Stimulated activated naive CD8-positive, alpha-beta T cell treated with anti-CD3 and anti-CD28 coated beads, Interleukin-15, Interleukin-2, amounts not matched to agents 100 U/mL and 50 U/mL, for 24 hours (primary cell): ENCODE measurements around the gene SLC9A8.
"Not testable (repeated sequence)": the region's sequence is repeated elsewhere in the genome, so short reads cannot be mapped to it uniquely, and the experiment has no call there.

Source experiments
- ATAC-seq: fragments of 150-1000 bp; cut with Tn5 transposase; one replicate; pipeline ENCODE4 v1.10.0; 2021
- DNase-seq: peaks from one replicate; pipeline ENCODE4 v3.0.0; 2021

Gene SLC9A8

DNA sequence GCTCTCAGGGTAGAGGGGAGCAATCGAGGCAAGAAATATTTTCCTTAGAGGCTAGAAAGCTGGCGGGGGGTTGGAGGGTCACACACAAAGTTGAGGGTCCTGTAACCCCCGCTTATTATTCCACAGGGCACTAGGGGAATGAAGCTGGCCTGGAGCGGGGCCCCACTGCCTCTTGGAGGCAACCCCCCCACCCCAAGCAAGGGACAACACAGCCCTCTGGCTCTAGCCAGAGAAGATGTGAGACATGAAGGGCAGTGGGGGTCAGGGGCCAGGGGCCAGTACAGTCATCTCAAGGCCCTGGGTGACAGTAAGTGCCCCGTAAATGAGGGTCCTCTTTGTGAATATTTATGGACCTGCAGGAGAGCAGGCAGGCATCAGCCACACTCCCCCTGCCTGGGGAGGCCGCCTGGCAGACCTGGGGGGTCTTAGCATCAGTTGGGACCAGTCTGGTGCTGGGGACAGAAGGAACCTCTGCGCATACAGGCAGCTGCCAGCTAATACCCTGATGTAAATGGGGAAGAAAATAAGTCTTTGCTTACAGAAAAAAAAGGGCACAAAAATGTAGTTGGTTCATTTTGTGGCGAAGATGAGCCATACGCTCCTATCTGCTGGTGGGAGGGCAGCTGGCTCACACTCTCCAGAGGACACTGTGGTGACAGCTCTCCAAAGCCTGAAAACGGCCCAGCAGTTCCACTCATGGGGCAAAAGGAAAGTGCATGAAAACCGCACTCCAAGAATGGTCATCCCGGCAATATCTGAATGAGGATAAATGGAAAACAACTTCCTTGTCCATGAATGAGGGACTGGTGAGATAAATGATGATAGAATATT, 80.8 kb downstream of the SLC9A8 start:
- peak; percentile 69 for DNase-seq
- peak; percentile 93 for ATAC-seq

DNA sequence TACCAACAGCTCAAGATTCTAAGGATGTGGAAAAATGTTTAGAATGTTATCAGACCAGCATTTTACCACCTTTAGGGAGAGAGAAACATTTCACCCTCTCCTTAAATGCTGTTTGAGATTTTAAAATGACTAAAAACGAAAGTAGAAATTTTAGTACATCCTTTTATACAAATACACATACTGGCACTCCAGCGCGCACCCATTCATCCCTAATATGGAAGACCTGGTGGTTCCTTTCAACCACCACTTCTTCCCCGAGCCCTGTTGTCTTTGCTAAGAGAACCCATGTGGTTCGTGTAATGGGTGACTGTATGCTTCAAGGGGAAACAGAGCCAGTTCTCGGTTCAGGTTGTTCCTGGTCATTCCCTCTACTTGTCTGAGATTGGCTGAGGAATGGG, 81.4 kb downstream of the SLC9A8 start:
- peak; percentile 40 for DNase-seq
- ATAC-seq: peak; percentile 69

DNA sequence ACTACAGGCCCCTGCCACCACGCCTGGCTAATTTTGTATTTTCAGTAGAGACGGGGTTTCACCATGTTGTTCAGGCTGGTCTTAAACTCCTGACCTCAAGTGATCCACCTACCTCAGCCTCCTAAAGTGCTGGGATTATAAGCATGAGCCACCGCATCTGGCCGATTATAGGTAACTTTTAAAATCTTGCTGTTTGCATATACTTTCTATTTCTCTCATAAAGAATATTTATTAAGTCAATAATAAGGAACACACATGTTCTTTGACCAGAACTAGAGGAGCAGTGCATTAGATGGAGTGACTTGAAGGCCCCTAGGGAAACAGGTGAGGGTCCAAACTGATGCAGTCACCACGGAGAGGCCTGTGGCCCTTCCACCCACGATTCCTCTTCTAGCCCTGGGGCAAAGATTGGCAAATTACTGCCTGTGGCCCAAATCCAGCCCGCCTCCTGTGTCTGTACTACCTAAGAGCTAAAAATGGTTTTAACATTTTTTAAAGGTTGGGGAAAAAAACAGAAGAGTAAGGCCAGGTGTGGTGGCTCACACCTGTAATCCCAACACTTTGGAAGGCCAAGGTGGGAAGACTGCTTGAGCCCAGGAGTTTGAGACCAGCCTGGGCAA, 83.0 kb downstream of the SLC9A8 start:
- ATAC-seq, DNase-seq: not testable (repeated sequence)

DNA sequence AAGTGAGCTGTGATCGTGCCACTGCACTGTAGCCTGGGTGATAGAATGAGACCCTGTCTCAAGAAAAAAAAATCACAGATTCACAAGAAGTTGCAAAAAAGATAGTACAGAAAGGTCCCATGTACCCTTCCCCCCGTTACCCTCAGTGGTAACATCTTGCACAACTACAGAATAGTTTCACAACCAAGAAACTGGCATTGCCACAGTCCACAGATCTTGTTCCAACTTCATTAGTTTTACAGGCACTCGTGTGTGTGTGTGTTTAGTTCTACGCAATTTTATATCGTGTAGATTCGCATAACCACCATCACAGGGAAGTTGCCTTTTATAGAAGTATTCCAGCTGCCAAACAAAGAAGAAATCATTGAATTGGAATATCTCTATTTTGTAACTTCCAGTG, 83.6 kb downstream of the SLC9A8 start:
- no peak for DNase-seq
- no peak for ATAC-seq

DNA sequence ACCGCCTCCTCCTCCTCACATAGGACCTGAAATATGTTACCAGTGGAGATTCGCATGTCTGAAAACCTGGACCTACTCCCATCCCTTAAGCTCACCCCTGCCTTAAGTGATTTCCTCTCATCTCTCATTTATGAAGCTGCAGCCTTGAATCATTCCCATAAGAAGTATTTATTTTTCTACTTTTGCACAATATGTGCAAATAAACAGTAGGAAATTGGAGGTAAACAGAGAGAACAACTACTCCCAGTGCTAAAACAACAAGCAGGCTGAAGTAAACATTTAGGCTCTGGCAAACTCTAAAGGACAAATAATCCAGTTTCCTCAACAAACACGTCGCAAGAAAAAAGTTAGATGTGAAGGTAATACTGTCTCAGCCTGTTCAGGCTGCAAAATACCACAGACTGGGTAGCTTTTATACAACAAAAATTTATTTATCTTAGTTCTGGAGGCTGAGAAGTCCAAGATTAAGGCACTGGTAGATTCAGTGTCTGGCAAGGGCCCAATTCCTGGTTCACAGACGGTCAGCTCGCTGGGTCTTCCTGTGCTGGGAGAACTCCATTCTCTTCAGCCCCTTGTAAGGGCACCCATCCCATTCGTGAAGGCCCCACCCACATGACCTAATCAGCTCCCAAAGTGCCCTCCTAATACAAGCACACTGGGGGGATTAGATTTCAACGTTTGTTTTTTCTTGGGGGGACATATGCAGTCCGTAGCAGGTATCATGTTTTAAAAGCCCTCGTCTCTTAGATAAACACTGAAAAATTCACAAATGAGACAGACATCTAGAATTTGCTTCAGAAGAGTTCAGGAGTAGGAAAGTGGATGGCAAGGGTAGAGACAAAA, 87.1 kb downstream of the SLC9A8 start:
- no peak for DNase-seq
- ATAC-seq: no peak

DNA sequence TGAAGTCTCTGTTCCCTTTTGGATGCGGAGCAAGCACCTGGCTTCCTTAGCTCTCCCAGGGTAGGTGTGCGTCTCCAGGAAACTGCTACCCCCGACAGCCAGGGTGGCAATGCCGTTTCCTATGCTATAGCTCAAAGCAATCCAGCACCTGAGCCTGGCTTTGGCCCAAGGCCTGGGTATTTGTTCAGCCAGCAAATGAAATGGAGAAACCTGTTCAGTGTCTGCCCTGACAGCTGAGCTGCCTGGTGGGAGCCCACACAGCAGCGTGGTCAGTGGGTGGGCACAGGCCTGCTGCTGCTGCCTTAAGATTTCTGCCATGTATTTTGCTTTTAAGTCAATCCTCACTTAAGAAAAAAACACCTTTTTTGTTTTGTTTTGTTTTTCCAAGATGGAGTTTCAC, 89.0 kb downstream of the SLC9A8 start:
- ATAC-seq: no peak
- DNase-seq: no peak

DNA sequence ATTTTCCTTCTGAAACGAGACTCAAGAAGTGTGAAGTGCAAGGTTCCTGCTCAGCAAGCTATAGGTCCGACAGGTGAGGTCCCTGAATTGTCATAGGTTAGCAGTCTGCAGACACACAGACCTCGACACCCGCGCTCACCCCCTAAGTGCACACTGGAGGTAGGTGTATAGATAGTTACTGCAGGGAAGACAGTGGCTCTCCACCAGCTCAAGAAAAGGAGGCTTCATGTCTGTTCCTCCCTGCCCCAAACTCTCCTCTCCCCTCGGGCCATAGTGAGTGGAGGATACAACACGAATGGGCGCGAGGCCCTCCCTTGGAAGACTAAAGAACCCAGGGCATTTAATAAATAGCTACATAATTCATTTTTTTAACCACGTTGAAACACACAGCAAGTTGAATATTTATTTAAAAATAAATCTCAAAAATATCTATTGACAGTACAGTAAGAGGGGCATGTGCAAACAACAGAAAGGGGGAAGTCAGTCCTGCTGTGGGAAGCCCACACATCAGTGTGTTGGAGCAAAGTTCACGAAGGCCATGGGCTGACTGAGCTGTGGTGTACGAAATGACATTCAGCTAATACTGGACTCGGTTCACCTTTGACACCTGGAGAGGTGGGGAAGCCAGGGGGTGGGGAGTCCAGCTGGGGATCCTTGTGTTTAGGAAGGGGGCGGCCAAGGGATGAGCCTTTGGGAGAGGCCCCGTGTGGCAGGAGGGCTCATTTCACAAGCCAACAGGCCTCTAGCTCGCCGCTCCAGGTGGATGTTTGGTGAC, 92.0 kb downstream of the SLC9A8 start:
- DNase-seq (no peak), ATAC-seq (no peak)

DNA sequence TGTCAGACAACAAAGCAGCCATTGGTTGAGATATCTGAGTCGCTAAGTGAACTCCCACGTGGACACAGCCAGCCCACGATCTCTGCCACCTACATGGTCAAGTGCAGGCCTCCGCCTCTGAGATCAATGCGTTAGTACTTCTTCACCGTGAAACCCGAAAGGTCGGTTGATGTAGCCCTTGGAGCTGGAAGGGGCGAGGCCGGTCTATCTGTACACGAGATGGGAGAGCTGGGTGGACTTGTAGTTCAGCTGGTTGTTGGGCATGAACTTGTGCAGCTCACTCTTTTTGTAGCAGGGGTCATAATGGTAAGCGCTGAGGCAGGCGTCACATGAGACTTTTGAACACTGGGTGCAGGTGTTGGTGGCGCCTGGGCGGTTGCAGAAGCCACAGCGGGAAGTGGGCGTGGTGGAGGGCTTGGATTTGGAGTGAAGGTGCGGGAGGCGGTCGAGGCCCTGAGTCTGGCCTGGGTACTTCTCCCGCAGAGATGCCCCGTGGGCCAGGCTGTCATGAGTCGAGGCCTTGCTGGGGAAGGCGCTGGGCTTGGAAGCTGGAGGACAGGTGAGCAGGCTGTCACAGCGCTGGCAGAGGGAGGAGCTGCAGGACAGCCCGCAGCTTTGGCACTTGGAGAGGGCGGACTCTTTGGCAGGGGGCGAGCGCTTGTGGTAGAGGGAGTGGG, 92.9 kb downstream of the SLC9A8 start:
- no peak for DNase-seq
- no peak for ATAC-seq

DNA sequence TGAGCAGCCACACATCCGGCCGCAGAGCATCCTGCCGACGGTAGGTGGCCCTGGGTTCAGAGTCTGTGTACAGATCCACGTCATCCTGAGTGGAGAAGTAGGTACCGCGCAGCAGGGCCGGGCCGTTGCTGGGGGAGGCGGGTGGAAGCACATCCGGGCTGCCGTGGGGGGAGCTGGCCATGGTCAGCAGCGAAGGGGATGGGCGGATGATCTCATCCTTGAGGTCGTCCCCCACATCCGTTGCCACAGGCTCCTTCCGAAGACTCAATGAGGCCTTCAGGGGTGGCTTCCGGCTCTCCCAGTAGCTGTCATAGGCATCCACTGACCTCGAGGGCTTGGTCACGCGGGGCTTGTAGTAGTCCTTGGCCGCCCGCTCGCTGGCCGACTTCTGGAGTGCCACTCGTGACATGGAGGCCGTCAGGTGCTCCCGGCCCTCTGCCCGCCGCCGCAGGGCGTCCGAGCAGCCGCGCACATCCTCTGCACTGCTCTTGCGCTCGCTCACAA, 93.5 kb downstream of the SLC9A8 start:
- DNase-seq (no peak), ATAC-seq (no peak)

DNA sequence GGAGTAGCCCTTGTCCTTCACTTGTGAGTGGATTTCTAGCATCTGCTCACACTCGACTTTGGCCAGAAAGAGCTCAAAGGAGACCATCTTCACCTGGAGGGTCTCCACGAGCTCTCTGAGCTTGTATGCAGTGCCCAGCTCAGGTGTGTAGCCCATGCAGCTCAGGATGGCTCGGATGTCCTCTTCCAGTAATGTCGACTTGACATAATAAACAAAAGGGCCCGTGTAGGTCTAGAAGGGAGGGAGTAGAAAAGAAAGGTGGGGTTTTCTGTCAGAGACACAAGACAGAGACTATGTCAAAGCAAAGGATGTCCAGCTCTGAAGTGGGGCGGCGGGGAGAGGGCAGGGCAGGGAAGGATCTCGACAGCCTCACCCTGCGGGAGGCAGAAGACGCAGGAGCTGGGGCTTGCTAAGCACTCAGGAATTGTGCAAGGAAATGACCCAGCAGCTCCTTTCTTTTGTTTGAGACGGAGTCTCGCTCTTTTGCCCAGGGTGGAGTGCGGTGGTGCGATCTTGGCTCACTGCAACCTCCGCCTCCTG, 94.1 kb downstream of the SLC9A8 start:
- no peak for ATAC-seq
- DNase-seq: no peak

DNA sequence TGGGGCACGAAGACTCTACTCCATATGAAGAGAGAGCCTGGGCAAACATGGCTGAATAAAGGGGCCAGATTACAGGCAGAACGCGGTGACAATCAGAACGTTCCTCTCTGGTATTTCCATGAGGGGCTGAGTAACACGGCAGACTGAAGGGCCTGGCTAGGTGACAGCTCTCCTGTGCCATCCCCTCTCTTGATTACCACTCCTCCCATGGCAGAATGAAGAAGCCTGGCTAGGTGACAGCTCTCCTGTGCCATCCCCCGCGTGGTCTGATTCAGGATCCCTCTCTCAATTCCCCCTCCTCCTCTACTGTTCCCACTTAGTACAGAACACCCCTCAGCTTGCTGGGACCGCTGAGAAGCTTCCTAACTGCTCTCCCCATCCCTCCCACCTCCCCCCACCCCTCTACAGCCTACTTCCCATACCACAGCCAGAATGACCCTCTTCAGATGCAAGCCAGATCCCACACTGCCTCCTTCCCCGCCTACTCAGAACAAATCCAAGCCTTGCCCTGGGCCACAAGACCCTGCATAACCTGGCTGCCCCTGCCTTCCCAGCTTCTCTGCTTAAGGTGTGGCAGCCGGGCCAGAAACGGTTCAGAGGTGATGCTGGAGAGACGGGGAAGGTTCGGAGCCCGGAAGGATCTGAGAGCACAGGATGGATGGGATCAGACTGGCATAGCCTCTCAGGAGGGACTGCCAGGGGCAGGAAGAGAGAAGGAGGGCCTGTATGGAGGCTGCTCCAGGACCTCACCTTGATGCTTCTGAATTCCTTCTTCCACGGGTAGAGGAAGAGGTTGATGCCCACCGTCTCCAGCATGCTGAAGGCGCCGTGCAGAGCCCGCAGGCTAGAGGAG, 95.0 kb downstream of the SLC9A8 start:
- ATAC-seq: no peak
- no peak for DNase-seq

DNA sequence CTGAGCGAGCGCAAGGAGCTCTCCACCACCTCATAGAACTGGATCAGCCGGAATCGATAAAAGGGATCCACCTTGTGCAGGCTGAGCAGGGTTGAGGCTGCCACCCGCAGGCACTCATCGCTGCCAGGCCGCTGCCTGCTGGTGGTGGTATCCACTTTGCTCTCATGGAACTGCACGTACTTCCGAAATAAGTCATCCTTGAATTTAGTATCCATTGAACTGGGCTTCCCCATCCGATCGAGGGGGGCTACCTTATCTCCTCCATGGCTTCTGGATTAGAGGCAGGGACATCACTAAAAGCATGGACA, 95.6 kb downstream of the SLC9A8 start:
- ATAC-seq: no peak

DNA sequence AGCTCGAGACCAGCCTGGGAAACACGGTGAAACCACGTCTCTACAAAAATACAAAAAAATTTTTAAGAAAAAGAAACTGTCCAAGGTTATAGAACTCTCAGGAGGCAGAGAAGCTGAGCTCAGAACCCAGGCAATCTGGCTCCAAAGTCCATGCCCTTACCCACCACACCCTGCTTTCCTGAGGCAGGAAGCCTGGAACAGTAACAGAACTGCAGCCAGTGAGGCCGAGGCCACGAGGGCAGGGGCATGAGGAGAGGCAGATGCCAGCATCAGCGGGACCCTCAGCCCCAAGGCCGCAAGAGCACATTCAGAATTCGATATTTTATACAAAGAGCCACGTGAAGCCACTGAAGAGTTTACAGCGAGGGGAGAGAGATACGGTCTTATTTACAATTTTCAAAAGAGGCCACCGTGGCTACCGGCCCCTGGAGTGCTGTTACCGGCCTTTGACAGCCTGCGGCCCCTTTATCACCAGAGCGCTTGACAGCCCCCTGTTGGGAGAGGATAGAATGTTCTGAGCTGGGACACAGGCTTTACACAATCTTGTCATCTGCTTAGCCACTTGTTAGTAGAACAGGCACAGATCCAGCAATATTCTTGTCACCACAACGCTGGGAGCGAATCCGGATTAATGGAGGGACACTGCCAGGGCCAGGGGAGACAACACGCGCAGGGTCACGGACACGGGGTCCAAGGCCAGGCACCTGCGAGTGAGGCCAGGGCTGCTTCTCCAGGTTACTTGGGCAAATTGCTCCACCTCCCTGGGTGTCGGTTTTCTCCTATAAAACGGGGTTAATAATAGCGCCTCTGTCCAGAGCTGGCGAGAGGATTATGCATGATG, 97.1 kb downstream of the SLC9A8 start:
- ATAC-seq (no peak), DNase-seq (no peak)

More for the DNA sequence above, 95.6 kb downstream of the SLC9A8 start:
- DNase-seq: no peak

DNA sequence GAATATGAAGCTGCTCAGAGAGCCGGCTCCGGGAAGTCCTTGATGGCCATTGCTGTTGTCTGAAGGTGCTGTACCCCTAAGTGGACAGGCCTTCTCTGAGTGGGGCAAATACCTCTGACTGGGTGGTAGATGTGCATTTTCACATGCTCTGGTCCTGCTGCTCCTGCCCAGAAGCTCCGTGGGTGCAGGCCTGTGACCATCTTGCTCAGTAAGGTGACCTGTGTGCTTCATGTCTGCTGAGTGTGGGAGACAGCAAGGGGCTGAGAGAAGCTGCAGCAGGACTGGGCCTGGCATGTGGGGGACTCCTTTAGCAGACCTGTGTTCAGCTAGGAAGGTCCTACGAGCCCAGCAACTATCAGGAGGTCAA, 97.7 kb downstream of the SLC9A8 start:
- no peak for ATAC-seq
- no peak for DNase-seq

DNA sequence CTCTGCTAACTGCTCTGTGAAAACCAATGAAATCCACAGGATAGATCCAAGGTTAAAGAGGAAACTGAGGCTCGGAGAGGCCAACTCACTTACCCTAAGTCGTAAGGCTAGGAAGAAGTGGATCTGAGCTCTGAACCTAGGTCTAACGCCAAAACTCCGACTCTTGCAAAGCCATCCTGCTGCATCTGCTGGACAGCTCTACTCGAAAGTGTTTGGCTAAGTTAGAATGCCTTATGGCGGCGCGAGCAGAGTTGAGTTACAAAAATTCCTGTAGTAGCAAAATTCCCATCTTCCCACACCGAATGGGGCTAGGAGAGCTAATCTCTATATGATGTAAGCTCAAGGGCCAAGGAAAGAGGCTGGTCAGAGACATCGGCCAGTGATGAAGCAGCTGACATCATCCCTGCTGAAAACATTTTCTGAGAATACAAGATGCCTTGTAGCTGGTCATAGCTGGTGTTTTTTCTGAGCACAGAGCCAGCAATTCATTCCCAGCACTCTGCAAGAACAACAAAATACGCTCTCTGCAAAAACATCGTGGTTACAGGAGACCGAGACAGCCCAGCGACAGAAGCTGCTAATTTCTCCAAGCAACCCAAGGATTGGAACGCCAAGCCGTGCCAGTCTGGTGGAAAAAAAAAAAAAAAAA, 100.9 kb downstream of the SLC9A8 start:
- no peak for DNase-seq
- ATAC-seq: no peak

DNA sequence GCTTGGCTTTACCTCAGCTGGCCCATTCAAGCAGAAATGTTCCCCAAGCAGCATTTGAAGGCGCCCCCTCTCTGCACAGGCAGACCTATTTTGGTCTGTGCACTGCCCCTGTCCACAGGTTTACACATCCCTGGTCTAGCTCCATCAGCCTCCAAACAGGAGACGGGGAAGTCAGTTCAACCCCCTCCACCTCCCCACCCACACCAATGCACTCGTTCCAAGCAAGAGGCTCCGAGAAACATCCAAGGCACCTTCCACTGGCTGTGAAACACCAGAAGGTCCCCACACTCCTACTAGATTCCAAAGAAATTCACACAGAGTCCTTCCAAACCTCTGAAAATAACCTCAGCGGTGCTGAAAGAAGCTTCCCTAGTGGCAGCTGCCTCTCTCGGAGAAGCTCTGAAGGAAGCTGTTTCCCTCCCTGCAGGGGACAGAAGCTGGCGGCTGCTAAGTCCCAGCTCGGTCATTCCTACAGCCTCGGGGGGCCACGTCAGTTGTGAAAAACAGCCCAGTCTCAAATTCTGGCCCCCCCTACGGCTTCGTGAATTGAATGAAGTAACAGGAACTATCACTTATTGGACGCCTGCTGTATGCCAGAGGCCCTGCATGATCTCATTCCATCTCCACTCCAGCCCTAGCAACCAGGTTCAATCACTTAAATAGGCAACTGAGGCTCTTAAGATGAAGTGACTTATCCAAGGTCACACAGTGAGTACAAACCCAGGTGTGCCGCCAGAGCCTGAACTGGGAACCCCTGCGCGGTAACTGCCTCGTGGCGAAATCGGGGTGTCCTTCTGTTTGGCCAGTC, 101.9 kb downstream of the SLC9A8 start:
- DNase-seq: peak; percentile 19
- no peak for ATAC-seq

DNA sequence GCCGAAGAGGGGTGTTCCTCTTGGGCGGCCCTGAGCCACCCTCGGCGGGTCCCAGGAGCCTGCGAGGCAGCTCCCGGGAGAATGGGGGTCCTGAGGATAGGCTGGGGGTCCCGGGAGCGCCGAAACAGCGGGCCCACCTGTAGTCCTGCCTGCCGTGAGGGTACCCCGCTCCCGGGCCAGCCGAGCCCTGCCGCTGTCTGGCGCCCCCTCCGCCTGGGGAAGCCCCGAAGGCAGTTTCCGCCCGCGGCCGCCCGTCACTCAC, 102.4 kb downstream of the SLC9A8 start:
- ATAC-seq: peak; percentile 19
- no peak for DNase-seq
